Frontal cortex (tissue), 4 donors: ENCODE measurements around the gene WDR6. TPM values are rescaled to one million over a fixed set of nuclear protein-coding genes. Genes with fewer than 3 reads are reported as not detected.
A peak's percentile ranks its signal among the peaks of the same experiment; 100 is the strongest.

Experiments used
- DNase-seq, 2 donors: peaks; one replicate each; pipeline ENCODE4 v3.0.0; 2012; ENCODE audit warnings: low spot score in 2 of 2
- FAIRE-seq: peaks from 2 replicates; lab custom pipeline; 2012; peaks lifted over from hg19 to GRCh38; lab: Jason Lieb, UNC
- total RNA-seq: library from RNA; depleted of rRNA; stranded (reverse); fragments of >200 nt; gene quantifications from one replicate; pipeline ENCODE4 v1.2.3, GENCODE V29; 2014
- donor health status: control.
- donor health status: control.
- donor health status: control.

WDR6 gene
- total RNA-seq, 1 donor from 2014 or later = 111 TPM

- FAIRE-seq (no peak), DNase-seq (no peak)
These were observed 5.3 kb downstream of the WDR6 start for GRCh38 chr3:49012441-49013017.

GRCh38 chr3:49013113-49013737 is 6.0 kb downstream of the WDR6 start:
- no peak for DNase-seq
- FAIRE-seq = no peak

- DNase-seq (no peak), FAIRE-seq (no peak)
These were observed 6.8 kb downstream of the WDR6 start for GRCh38 chr3:49013738-49014660.

GRCh38 chr3:49015072-49015471 is 7.9 kb downstream of the WDR6 start:
- no peak for DNase-seq
- no peak for FAIRE-seq

DNA sequence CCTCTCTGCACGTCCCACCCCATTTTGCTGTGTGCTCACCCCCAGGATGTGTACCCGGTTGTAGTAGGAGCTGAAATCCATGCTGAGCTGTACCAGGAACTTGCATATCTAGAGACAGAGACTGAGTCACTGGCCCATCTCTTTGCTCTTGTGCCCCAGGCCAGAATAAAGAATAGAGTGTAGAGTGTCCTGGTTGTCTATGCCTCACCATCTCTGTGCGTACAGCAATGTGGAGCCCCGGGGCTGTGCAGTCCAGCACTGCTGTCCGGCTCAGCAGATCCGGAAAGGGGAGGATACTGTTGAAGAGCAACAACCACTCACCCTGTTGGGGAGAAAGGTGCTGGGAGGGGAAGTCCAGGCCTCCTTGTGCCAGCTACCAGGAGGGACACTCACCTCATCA is 8.6 kb downstream of the WDR6 start:
- DNase-seq (no peak), FAIRE-seq (no peak)

GRCh38 chr3:49016414-49017228 is 9.4 kb downstream of the WDR6 start:
- FAIRE-seq = no peak
- no peak for DNase-seq

GRCh38 chr3:49017229-49017970 is 10.2 kb downstream of the WDR6 start:
- FAIRE-seq (no peak), DNase-seq (no peak)

- DNase-seq = peak; percentile 84 to 91
- no peak for FAIRE-seq
These were observed 10.9 kb downstream of the WDR6 start, which contains the start of gene DALRD3 for GRCh38 chr3:49017971-49018706. Gene DALRD3 (minus strand): TSS chr3:49018580. CDS start chr3:49018564, 16 bp downstream.

DNA sequence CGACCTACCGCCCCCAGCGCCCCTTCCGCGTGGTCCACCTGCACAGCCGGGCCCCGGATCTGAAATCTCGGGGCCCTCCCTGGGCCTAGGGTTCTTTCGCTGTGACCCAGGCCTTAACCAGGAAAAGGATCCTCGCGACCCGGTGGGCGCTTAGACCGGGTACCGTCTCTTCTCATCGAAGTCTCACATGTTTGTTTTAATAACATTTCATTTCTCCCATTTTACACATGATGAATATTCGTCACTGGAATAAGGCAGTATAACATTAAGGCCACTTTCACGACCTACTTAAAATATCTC is 11.5 kb downstream of the WDR6 start:
- FAIRE-seq = no peak
- DNase-seq = no peak

- DNase-seq (no peak), FAIRE-seq (no peak)
These were observed 12.7 kb downstream of the WDR6 start for GRCh38 chr3:49019941-49020329.

DNA sequence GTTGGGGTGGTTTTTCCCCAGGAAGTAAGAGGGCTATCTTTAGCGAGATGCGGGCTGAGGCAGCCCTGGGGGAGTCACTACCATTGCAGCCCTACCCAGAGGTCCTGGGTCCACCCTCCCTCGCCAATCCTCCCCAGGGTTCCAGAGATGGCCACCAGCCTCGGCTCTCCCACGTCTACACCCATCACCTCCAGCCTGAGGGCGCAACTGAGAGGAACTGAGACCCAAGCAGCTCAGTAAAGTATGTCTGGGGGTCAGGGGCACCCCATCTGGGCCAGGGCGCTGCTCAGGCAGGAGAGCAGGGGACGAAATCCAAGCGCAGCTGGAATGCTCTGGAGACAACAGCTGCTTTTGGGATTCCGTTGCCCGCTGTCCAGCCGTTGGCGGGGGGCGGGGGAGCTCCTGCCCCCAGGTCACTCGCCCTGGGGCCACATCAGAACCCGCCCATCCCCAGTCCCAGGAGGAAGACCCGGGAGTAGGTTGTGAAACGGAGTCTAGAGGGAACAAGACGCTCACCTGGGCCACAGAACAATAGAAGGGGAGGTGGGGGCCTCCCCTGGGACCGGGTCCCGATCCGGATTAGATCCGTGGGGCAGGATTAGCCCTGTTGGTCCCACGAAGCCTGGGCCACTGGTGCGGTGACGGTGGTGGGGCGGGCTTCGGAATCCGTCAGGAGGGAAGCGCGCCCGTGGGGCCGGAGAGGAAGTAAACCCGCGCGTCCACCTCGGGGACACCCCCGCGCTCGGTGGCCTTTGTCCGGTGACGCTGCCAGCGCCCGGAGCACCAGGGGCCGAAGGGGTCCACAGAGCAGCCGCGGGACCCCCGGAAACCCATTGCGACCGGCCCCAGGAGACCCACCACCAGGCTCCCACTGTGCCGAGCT is 13.4 kb downstream of the WDR6 start:
- DNase-seq (no peak), FAIRE-seq (no peak)

- FAIRE-seq (peak; percentile 33), DNase-seq (peak; percentile 96 to 97)
These were observed 14.1 kb downstream of the WDR6 start for GRCh38 chr3:49021213-49021812.

DNA sequence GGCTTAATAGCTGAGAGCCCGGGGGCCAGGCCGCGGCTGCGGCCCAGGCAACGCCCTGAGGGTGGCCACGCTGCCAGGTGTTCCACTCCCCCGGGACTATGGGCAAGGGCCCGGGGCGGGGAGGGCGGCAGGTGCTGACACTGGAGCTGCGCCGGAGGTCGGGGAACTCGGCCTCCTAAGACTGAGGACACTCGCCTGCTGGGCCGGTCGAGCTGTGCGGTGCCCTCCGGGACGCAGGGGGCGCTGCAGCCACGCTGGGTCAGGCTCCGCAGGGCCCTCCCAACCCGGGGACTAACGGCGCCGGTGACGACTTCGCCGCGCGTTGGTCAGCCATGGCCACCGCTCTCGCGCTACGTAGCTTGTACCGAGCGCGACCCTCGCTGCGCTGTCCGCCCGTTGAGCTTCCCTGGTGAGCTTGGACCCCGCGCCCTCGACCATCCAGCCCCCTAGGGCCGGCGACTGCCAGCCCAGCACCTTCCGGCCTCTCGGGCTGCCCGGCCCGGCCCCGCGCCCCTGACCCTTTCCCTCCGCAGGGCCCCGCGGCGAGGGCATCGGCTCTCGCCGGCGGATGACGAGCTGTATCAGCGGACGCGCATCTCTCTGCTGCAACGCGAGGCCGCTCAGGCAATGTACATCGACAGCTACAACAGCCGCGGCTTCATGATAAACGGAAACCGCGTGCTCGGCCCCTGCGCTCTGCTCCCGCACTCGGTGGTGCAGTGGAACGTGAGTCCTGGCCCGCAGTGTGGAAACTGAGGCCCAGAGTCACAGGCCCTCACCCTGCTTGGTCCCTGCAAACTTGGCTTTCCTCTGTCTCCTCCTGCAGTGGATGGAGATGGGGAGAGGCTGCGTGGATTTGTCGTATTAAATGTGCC is 14.9 kb downstream of the WDR6 start, which contains the start of gene NDUFAF3:
Gene NDUFAF3, plus strand, starts transcription at position 309 of the 875 bp plus-strand sequence. Its CDS starts 24 bp downstream, at position 333.
- FAIRE-seq = no peak
- DNase-seq = peak; percentile 88 to 89

DNA sequence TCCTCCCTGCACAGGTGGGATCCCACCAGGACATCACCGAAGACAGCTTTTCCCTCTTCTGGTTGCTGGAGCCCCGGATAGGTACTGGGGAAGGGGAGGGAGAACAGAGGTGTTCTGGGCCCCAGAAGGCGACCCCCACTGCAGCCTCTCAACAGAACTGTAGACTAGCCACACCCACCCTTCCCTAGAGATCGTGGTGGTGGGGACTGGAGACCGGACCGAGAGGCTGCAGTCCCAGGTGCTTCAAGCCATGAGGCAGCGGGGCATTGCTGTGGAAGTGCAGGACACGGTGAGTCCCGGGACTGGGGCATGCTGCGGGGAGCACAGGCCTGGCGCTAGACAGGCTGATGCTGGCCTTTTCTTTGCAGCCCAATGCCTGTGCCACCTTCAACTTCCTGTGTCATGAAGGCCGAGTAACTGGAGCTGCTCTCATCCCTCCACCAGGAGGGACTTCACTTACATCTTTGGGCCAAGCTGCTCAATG is 15.5 kb downstream of the WDR6 start:
- FAIRE-seq = no peak
- DNase-seq = no peak

- no peak for DNase-seq
- no peak for FAIRE-seq
These were observed 16.6 kb downstream of the WDR6 start for GRCh38 chr3:49023775-49024174.

DNA sequence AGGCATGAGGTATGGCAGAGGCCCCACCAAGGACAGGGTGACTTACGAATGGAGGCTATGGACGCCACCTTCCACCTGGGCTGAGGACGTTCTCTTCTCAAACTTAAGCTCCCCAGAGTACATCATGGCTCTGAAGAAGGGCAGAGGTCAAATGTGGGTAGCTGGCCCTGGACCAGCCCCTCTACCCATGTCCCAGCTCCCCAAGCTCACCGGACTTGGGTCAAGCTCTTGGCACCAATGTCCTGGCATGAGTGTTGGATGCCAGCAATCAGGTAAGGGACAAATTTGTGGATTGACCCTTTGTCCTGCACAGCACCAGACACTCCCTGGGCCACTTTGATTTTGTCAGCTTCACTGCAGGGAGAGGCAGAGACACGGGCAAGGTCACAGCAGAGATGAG is 17.3 kb downstream of the WDR6 start:
- DNase-seq (no peak), FAIRE-seq (no peak)
